T-cell (primary cell): ENCODE results near the gene ARHGAP10. TPM values are rescaled to one million over a fixed set of nuclear protein-coding genes. Genes with fewer than 3 reads are reported as not detected.
A peak's percentile ranks its signal among the peaks of the same experiment; 100 is the strongest.

Experiments used
- ATAC-seq, 4 experiments: fragments of 200-7000 bp in 3 of 4; fragments of 150-1000 bp in 1 of 4; cut with Tn5 transposase; replicated peaks in 1 of 4; 1 replicate in 3 of 4; 2 replicates in 1 of 4; pipeline ENCODE4 v1.10.0; 2021; ENCODE audit warnings: moderate library complexity in 3 of 4, mild to moderate bottlenecking in 2 of 4, moderate number of reproducible peaks in 1 of 4
- CTCF ChIA-PET, 2 donors: fragments of 300-600 bp; sonication (Branson Sonifier 250); formaldehyde crosslinking; loops; one replicate each; lab custom pipeline; 2022; ENCODE audit warnings: antibody characterized with exemption in 2 of 2; lab: Charles Lee
- POLR2A ChIA-PET, 2 donors: fragments of 300-600 bp; sonication (Branson Sonifier 250); formaldehyde crosslinking; loops; one replicate each; lab custom pipeline; 2022; ENCODE audit warnings: antibody characterized with exemption in 2 of 2; lab: Charles Lee
- DNase-seq, 35 experiments: peaks; one replicate each; pipeline versions ENCODE4 v3.0.0 to v3.0.0-alpha.2; 2013 to 2023
- H3K27ac ChIP-seq: one replicate; pipeline ENCODE4 v1.5.1; 2013; ENCODE audit warnings: low read length
- H3K27me3 ChIP-seq, 2 experiments: replicated peaks in 1 of 2; 1 replicate in 1 of 2; 2 replicates in 1 of 2; pipeline versions ENCODE4 v1.6.1 to v1.7.0; 2013; ENCODE audit warnings: low read length in 1 of 2, mixed read lengths in 1 of 2; ENCODE audit not compliant: control insufficient read depth in 2 of 2, insufficient read depth in 2 of 2; ENCODE audit errors: extremely low read depth in 1 of 2
- H3K36me3 ChIP-seq, 2 donors: 1 replicate in 1 of 2; 2 replicates in 1 of 2; pipeline versions ENCODE4 v1.6.1 to v1.7.0; 2013; ENCODE audit warnings: low read length in 1 of 2; ENCODE audit not compliant: control insufficient read depth in 2 of 2, insufficient read depth in 1 of 2; ENCODE audit errors: extremely low read depth in 1 of 2
- H3K4me1 ChIP-seq, 2 experiments: 1 replicate in 1 of 2; 2 replicates in 1 of 2; pipeline versions ENCODE4 v1.6.1 to v1.7.0; 2013; ENCODE audit warnings: low read length in 2 of 2, mixed read lengths in 1 of 2; ENCODE audit not compliant: insufficient read depth in 2 of 2, control insufficient read depth in 1 of 2; ENCODE audit errors: extremely low read depth in 1 of 2
- H3K4me3 ChIP-seq, 2 donors: 1 replicate in 1 of 2; 2 replicates in 1 of 2; pipeline versions ENCODE4 v1.5.1 to v1.7.0; 2013; ENCODE audit warnings: mild to moderate bottlenecking in 2 of 2, low read length in 1 of 2, moderate library complexity in 1 of 2; ENCODE audit not compliant: control insufficient read depth in 1 of 2; ENCODE audit errors: extremely low read depth in 1 of 2
- H3K9me3 ChIP-seq: 2 replicates; pipeline ENCODE4 v1.7.0; 2013
- H3K27ac Mint-ChIP-seq, 2 donors: one replicate each; pipeline ENCODE4 v1.8.0; 2020 to 2021; ENCODE audit warnings: mild to moderate bottlenecking in 2 of 2, mixed read lengths in 2 of 2
- H3K27me3 Mint-ChIP-seq, 2 donors: one replicate each; pipeline ENCODE4 v1.8.0; 2021 to 2022; ENCODE audit warnings: mixed read lengths in 2 of 2
- H3K36me3 Mint-ChIP-seq: one replicate; pipeline ENCODE4 v1.8.0; 2021; ENCODE audit warnings: mixed read lengths
- H3K4me1 Mint-ChIP-seq, 3 donors: one replicate each; pipeline ENCODE4 v1.8.0; 2020 to 2022; ENCODE audit warnings: mixed read lengths in 3 of 3, mild to moderate bottlenecking in 1 of 3
- H3K4me3 Mint-ChIP-seq, 3 donors: one replicate each; pipeline ENCODE4 v1.8.0; 2020 to 2022; ENCODE audit warnings: mild to moderate bottlenecking in 3 of 3, mixed read lengths in 3 of 3, moderate library complexity in 3 of 3
- H3K9me3 Mint-ChIP-seq, 3 donors: one replicate each; pipeline ENCODE4 v1.8.0; 2020 to 2022; ENCODE audit warnings: mixed read lengths in 3 of 3
- WGBS: methylation state at CpG from one replicate; pipeline ENCODE4 v1.1.5; 2013; ENCODE audit warnings: missing lambda C conversion rate; ENCODE audit not compliant: insufficient coverage; 5-methylcytosine and 5-hydroxymethylcytosine counted together
- total RNA-seq, 35 experiments: library from RNA in 6 of 35; stranded (reverse) in 6 of 35; fragments of 120-200 nt in 1 of 35; gene quantifications; one replicate each; pipeline versions ENCODE4 v1.2.1 to v1.2.4 and lab custom pipeline; 2013 to 2026

ARHGAP10 gene
- total RNA-seq, 5 donors from 2014 or later (not counting 1 experiment from before 2014, with no cell fraction given), result 6.2 to 7.7 (median 6.8) TPM

GRCh38 chr4:148110169-148110568 is 378.3 kb downstream of the ARHGAP10 start:
- no peak overlapping the region for H3K27ac ChIP-seq
- no peak overlapping the region for H3K4me3 ChIP-seq
- peaks cover 0 to 23% of the 10 kb centered on the region in 2 donors for H3K36me3 ChIP-seq
- WGBS, result 100% methylated on average over 1 of the region's 3 CpGs
- Mint-ChIP-seq H3K9me3 (peaks cover 0 to 6% (median 0%) of the 10 kb centered on the region in 3 donors), H3K27ac (no peak overlapping the region), H3K36me3 (peaks cover 89% of the 10 kb centered on the region), H3K27me3 (no peaks in the 10 kb centered on the region), H3K4me3 (no peak overlapping the region), H3K4me1 (peaks cover 31 to 50% (median 33%) of the 10 kb centered on the region in 3 donors)
- H3K4me1 ChIP-seq, result peaks cover 0 to 9% of the 10 kb centered on the region in 2 experiments
- no peaks in the 10 kb centered on the region for H3K9me3 ChIP-seq
- H3K27me3 ChIP-seq, result no peaks in the 10 kb centered on the region
- ChIA-PET POLR2A (no interaction called here), CTCF (no interaction called here)
- ATAC-seq, result no peak
- DNase-seq, result no peak

DNA sequence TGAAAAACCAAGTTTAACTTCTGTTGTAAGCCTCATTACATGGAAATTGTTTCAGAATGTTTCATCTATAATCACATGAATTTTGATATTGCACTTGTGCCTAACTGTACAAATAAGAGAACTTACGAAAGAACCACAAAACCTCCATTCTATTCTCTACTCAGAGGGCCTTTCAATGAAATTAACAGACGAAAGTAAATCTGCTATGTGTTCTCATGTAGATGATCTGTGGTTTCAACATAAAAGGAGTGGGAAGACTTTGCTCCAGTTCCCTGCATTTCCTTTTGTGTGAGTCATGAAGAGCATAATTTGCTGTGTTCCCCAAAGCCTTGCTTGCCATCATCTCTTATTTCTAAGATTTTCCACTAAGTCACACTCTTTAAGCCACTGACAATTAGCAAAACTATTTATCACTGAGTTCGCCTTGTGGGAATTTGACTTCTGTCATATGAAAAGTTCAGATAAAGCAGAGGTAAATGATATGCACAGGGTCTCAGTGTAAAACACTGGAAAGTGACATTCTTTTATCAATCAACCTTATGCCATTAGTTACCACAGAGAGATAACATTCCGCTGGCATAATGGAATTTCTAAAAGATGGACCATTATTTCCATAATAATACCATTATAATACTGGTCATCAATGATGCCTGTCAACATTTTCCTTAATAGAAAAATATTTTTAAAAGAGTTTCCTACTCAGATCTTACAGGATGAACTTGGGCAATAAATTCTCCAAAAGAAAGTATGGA is 380.5 kb downstream of the ARHGAP10 start:
- Mint-ChIP-seq H3K4me1 (peaks cover 37 to 46% (median 39%) of the 10 kb centered on the region in 3 donors), H3K27ac (peak overlapping the region in 1 of 2 donors; percentile 31), H3K27me3 (no peaks in the 10 kb centered on the region), H3K36me3 (peaks cover 69% of the 10 kb centered on the region), H3K9me3 (peaks cover 0 to 2% (median 0%) of the 10 kb centered on the region in 3 donors), H3K4me3 (no peak overlapping the region)
- Histone ChIP-seq H3K9me3 (no peaks in the 10 kb centered on the region), H3K4me3 (no peak overlapping the region), H3K4me1 (peaks cover 0 to 9% of the 10 kb centered on the region in 2 experiments), H3K27ac (no peak overlapping the region), H3K27me3 (no peaks in the 10 kb centered on the region), H3K36me3 (peaks cover 0 to 23% of the 10 kb centered on the region in 2 donors)
- DNase-seq (no peak), ATAC-seq (peak in 3 of 4 experiments; percentile 46 to 57 (median 56))
- ChIA-PET POLR2A (no interaction called here), CTCF (no interaction called here)
- WGBS, result no CpG with 5 or more reads among the region's 4 CpGs

GRCh38 chr4:148114436-148114835 is 382.5 kb downstream of the ARHGAP10 start:
- Mint-ChIP-seq H3K27ac (no peak overlapping the region), H3K4me3 (no peak overlapping the region), H3K27me3 (no peaks in the 10 kb centered on the region), H3K36me3 (peaks cover 71% of the 10 kb centered on the region), H3K9me3 (no peaks in the 10 kb centered on the region), H3K4me1 (peaks cover 56 to 60% (median 59%) of the 10 kb centered on the region in 3 donors)
- peaks cover 0 to 19% of the 10 kb centered on the region in 2 donors for H3K36me3 ChIP-seq
- ChIA-PET POLR2A (no interaction called here), CTCF (no interaction called here)
- no peak for ATAC-seq
- no peak overlapping the region for H3K4me3 ChIP-seq
- peaks cover 0 to 9% of the 10 kb centered on the region in 2 experiments for H3K4me1 ChIP-seq
- no peaks in the 10 kb centered on the region for H3K27me3 ChIP-seq
- no peak overlapping the region for H3K27ac ChIP-seq
- DNase-seq, result no peak
- H3K9me3 ChIP-seq, result no peaks in the 10 kb centered on the region

DNA sequence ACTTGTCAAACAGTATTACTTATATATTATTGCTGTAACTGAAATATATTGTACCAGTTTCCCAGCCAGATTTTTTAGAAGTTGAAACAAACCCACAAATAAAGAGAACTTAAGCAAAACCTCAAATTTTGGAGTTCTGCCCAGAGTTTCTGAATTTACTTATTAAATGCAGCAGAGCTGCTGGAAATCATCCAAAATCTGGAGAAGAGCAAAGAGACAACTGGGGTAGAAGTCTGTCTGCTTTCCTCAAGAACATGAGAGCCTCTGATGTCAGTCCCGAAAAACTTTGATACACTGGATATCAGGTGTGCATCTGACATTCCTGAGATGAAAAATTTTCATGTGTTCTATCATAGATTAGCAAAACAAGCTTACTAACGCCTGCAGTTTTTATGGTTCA is 384.4 kb downstream of the ARHGAP10 start:
- no peak overlapping the region for H3K4me3 ChIP-seq
- ChIA-PET POLR2A (no interaction called here), CTCF (no interaction called here)
- H3K36me3 Mint-ChIP-seq, result peaks cover 70% of the 10 kb centered on the region
- no peaks in the 10 kb centered on the region for H3K27me3 ChIP-seq
- H3K4me3 Mint-ChIP-seq, result no peak overlapping the region
- H3K4me1 Mint-ChIP-seq, result peaks cover 52 to 64% (median 59%) of the 10 kb centered on the region in 3 donors
- 71% methylated on average over 1 of the region's 2 CpGs for WGBS
- peak overlapping the region in 1 of 2 donors; percentile 7 for H3K27ac Mint-ChIP-seq
- H3K9me3 Mint-ChIP-seq, result no peaks in the 10 kb centered on the region
- peaks cover 0 to 25% of the 10 kb centered on the region in 2 donors for H3K36me3 ChIP-seq
- no peak for DNase-seq
- H3K9me3 ChIP-seq, result no peaks in the 10 kb centered on the region
- no peak overlapping the region for H3K27ac ChIP-seq
- peaks cover 0 to 9% of the 10 kb centered on the region in 2 experiments for H3K4me1 ChIP-seq
- ATAC-seq, result no peak
- no peaks in the 10 kb centered on the region for H3K27me3 Mint-ChIP-seq

DNA sequence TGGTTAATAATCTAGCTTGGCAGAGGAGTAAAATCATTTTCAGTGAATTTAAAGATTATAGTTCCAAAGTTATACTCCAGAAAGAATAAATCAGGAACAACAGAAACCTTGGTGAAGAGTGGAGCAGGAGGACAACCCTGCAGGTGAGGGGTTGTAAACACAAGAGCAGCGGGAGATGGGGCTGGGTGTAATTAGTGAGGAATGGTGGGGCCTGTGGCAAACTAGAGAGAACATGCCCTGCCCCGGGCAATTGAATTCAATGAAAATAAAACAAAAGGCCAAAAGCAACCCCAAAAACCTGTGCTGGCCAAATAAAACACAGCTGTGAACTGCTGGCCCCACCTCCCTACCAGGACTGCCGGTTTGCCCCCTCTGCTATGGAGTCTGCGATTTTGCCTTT is 385.1 kb downstream of the ARHGAP10 start:
- H3K36me3 ChIP-seq, result peaks cover 0 to 23% of the 10 kb centered on the region in 2 donors
- ChIA-PET CTCF (no interaction called here), POLR2A (interaction anchor here in 1 of 2 donors (0.6 kb wide), 1 partner anchor 417 kb away, joined by 3 read pairs; no protein-coding TSS in a partner anchor)
- DNase-seq, result no peak
- Mint-ChIP-seq H3K4me1 (peaks cover 52 to 59% (median 52%) of the 10 kb centered on the region in 3 donors), H3K27me3 (no peaks in the 10 kb centered on the region), H3K4me3 (no peak overlapping the region), H3K9me3 (no peaks in the 10 kb centered on the region), H3K36me3 (peaks cover 70% of the 10 kb centered on the region), H3K27ac (peak overlapping the region; percentile 7 to 43)
- H3K9me3 ChIP-seq, result no peaks in the 10 kb centered on the region
- H3K27ac ChIP-seq, result no peak overlapping the region
- H3K4me1 ChIP-seq, result peaks cover 0 to 4% of the 10 kb centered on the region in 2 experiments
- no peaks in the 10 kb centered on the region for H3K27me3 ChIP-seq
- H3K4me3 ChIP-seq, result no peak overlapping the region
- 90% methylated on average over 2 of the region's 4 CpGs for WGBS
- no peak for ATAC-seq

GRCh38 chr4:148118179-148118578 is 386.3 kb downstream of the ARHGAP10 start:
- ChIA-PET CTCF (no interaction called here), POLR2A (interaction anchor here in 1 of 2 donors (0.7 kb wide), 1 partner anchor 836 kb away, joined by 5 read pairs; no protein-coding TSS in a partner anchor)
- Mint-ChIP-seq H3K9me3 (peaks cover 2% of the 10 kb centered on the region in 3 donors), H3K27me3 (no peaks in the 10 kb centered on the region), H3K4me3 (no peak overlapping the region), H3K27ac (peak overlapping the region in 1 of 2 donors; percentile 50), H3K4me1 (peaks cover 43 to 48% (median 44%) of the 10 kb centered on the region in 3 donors), H3K36me3 (peaks cover 71% of the 10 kb centered on the region)
- WGBS, result 95% methylated on average over 4 of the region's 4 CpGs
- H3K36me3 ChIP-seq, result peaks cover 0 to 23% of the 10 kb centered on the region in 2 donors
- DNase-seq (no peak), ATAC-seq (no peak)
- no peak overlapping the region for H3K27ac ChIP-seq
- no peaks in the 10 kb centered on the region for H3K9me3 ChIP-seq
- H3K4me3 ChIP-seq, result no peak overlapping the region
- H3K4me1 ChIP-seq, result no peaks in the 10 kb centered on the region
- no peaks in the 10 kb centered on the region for H3K27me3 ChIP-seq
